Measurements from ENCODE around the gene TPPP2.

Gene TPPP2

GRCh38 chr14:21081521-21082142 lies 51.6 kb downstream of the TPPP2 start:
- no peak for DNase-seq

Measured in hematopoietic multipotent progenitor cell treated with erythropoietin and hydrocortisone succinate and interleukin-3 and kit ligand, for 8 days (in vitro differentiated cells).